Measurements from ENCODE around the gene SRSF6. TPM values are rescaled to one million over a fixed set of nuclear protein-coding genes. Genes with fewer than 3 reads are reported as not detected.

The SRSF6 gene
- total and polyA plus RNA-seq, 10 of the 15 experiments (the other 5 are each of a cell fraction or from before 2014, with no cell fraction given): 57.2 to 191 (median 108) TPM

- ATAC-seq: no peak
- WGBS (ENCODE audit: insufficient coverage, insufficient replicate concordance, low lambda C conversion rate, missing lambda C conversion rate): 0% methylated on average over 1 of the region's 1 CpG
Measured at GRCh38 chr20:43432498-43432897, 25.2 kb upstream of the SRSF6 start.

More at GRCh38 chr20:43432498-43432897, 25.2 kb upstream of the SRSF6 start:
- POLR2A ChIA-PET: no interaction called here
- Histone ChIP-seq H3K4me1 (ENCODE audit: control insufficient read depth, insufficient read depth, low read length) (no peaks in the 10 kb centered on the region), H3K4me3 (no peak overlapping the region), H3K9ac (ENCODE audit: control insufficient read depth, insufficient read depth, low read length) (no peak overlapping the region), H2AFZ (ENCODE audit: control insufficient read depth, low read depth, low read length) (no peak overlapping the region), H4K20me1 (ENCODE audit: control insufficient read depth, insufficient read depth) (no peaks in the 10 kb centered on the region), H3K4me2 (ENCODE audit: control insufficient read depth, insufficient read depth) (no peak overlapping the region), H3K36me3 (ENCODE audit: control insufficient read depth in 2 of 2, insufficient read depth in 2 of 2, low read length in 1 of 2) (no peaks in the 10 kb centered on the region), H3K27ac (ENCODE audit: control insufficient read depth, insufficient read depth) (no peak overlapping the region), H3K79me2 (ENCODE audit: control insufficient read depth, insufficient read depth, low read length) (no peaks in the 10 kb centered on the region), H3K27me3 (replicated peaks in 1 of 2; ENCODE audit: control insufficient read depth in 2 of 2, insufficient read depth in 2 of 2, low read length in 1 of 2) (no peaks in the 10 kb centered on the region; a peak in 2 of 4 replicates), H3K9me3 (replicated peaks; ENCODE audit: control insufficient read depth, insufficient read depth, low read length) (no peaks in the 10 kb centered on the region; the same call in 2 of the 3 replicates)
- TF ChIP-seq CREB1 (IDR thresholded peaks at IDR 0.05; ENCODE audit: low read depth) (no peak), WRNIP1 (IDR thresholded peaks at IDR 0.05; ENCODE audit: borderline replicate concordance, low read depth, low read length) (no peak), YY1 (IDR thresholded peaks at IDR 0.05; ENCODE audit: low read depth, low read length) (no peak), SIN3A (IDR thresholded peaks at IDR 0.05; ENCODE audit: low read depth, low read length) (no peak), E2F4 (IDR thresholded peaks at IDR 0.05; ENCODE audit: low read depth, low read length) (no peak), ELK1 (IDR thresholded peaks at IDR 0.05; ENCODE audit: low read depth, low read length) (no peak), ATF2 (IDR thresholded peaks at IDR 0.05; ENCODE audit: low read length) (no peak)
- DNase-seq (ENCODE audit: low read depth, low spot score): no peak
- CTCF ChIA-PET: no interaction called here
- FAIRE-seq: no peak
- in situ Hi-C loops (cut with MboI): no loop called here
- no TSS peak for BruUV-seq (replicated peaks)
- intact Hi-C loops (cut with micrococcal nuclease; ENCODE audit: unreplicated experiment): no loop called here
- RAD21 ChIA-PET (ENCODE audit: unreplicated experiment): no interaction called here
- SMC1A ChIA-PET (ENCODE audit: uncharacterized antibody, unreplicated experiment): no interaction called here
